AG09309 (cell line): ENCODE measurements around the gene PHF3.

ENCODE experiments used
- DNase-seq: peaks from one replicate; pipeline ENCODE4 v3.0.0-alpha.2; 2010; ENCODE audit warnings: low read depth
- H3K4me3 ChIP-seq: 2 replicates; pipeline ENCODE4 v1.5.1; 2011; ENCODE audit warnings: mild to moderate bottlenecking, low read depth, low read length, moderate library complexity; ENCODE audit not compliant: control insufficient read depth
- TF ChIP-seq, protein P1 (sequence below): IDR thresholded peaks from 2 replicates; pipeline ENCODE4 v1.5.1; 2011; ENCODE audit warnings: mild to moderate bottlenecking, low read depth, low read length, inconsistent platforms; ENCODE audit not compliant: insufficient read depth, control insufficient read depth; ENCODE audit errors: missing control alignments

Gene PHF3

DNA sequence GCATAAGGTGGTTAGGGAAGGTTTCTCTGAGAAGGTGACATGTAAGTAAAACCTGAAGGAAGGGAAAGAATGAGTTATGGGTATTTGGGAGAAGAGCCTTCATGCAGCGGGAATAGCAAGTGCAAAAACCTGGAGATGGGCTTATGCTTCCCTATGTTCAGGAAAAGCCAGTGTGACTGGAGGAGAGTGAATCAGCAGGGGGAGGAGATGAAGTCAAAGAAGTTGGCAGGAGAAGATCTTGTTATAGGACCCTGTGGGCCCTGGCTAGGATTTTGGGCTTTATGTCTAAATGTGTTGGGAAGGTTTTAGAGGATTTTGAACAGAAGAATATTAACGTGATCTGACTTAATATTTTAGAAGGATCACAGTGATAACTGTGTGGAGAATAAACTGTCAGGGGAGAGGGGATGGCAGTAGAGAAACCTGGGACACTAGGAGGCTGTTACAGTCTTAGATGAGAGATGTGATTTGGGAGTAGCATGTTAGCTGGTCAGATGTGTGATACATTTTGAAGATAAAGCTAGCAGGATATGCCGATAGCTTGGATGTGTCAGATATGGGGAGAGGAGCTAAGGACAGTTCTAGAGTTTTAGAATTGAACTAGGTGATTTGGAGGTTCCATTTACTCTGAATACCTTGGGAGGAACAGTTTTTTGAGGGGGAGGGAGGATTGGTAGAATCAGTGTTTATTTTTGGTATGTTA lies 41.0 kb downstream of the PHF3 start:
- TF ChIP-seq, protein P1, sequence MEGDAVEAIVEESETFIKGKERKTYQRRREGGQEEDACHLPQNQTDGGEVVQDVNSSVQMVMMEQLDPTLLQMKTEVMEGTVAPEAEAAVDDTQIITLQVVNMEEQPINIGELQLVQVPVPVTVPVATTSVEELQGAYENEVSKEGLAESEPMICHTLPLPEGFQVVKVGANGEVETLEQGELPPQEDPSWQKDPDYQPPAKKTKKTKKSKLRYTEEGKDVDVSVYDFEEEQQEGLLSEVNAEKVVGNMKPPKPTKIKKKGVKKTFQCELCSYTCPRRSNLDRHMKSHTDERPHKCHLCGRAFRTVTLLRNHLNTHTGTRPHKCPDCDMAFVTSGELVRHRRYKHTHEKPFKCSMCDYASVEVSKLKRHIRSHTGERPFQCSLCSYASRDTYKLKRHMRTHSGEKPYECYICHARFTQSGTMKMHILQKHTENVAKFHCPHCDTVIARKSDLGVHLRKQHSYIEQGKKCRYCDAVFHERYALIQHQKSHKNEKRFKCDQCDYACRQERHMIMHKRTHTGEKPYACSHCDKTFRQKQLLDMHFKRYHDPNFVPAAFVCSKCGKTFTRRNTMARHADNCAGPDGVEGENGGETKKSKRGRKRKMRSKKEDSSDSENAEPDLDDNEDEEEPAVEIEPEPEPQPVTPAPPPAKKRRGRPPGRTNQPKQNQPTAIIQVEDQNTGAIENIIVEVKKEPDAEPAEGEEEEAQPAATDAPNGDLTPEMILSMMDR = no peak
- H3K4me3 ChIP-seq = no peak overlapping the region
- DNase-seq = no peak

DNA sequence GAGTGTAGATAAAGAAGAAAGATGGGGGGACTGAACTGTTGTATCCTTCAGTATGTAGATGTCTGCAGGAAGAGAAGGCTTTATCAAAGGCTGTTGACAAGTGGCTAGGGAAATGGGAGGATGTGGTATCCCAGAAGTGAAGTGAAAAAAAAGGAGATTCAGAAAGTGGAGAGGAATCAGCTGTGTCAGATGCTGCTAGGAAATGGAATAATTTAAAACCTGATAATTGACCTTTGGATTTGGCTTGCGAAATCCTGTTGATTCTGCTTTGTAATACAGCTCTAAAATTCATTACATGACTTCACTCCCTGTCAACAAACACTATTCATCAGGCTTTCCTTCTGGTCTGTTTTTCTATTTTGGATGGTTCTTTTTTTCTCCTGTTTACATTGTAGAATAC lies 41.7 kb downstream of the PHF3 start:
- H3K4me3 ChIP-seq = no peak overlapping the region
- no peak for DNase-seq
- TF ChIP-seq, protein P1 = no peak

DNA sequence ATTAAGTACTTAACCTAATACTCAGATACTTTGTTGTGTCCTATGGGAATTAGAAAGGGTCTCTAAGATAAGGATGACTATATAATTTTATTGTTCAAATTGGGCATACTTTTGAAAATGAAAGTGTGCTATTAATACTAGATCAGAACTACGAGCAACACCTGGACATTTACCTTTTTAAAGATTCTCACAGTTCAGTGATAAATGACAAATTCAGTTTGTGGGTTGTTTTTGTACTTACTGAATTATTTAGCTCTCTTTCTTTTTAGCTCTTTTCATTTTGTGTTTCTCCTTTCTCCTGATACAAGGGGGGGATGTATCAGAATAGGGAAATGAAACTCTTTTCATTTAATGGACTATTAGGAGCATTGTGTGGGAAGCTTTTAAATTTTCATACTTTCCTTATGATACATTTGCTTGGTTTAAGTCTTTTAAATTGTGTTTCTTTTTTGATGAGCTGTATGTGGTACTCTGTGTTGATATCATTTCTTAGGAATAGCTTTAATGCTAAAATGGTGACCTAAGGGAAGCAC lies 47.5 kb downstream of the PHF3 start:
- TF ChIP-seq, protein P1 = no peak
- no peak overlapping the region for H3K4me3 ChIP-seq
- DNase-seq = no peak

DNA sequence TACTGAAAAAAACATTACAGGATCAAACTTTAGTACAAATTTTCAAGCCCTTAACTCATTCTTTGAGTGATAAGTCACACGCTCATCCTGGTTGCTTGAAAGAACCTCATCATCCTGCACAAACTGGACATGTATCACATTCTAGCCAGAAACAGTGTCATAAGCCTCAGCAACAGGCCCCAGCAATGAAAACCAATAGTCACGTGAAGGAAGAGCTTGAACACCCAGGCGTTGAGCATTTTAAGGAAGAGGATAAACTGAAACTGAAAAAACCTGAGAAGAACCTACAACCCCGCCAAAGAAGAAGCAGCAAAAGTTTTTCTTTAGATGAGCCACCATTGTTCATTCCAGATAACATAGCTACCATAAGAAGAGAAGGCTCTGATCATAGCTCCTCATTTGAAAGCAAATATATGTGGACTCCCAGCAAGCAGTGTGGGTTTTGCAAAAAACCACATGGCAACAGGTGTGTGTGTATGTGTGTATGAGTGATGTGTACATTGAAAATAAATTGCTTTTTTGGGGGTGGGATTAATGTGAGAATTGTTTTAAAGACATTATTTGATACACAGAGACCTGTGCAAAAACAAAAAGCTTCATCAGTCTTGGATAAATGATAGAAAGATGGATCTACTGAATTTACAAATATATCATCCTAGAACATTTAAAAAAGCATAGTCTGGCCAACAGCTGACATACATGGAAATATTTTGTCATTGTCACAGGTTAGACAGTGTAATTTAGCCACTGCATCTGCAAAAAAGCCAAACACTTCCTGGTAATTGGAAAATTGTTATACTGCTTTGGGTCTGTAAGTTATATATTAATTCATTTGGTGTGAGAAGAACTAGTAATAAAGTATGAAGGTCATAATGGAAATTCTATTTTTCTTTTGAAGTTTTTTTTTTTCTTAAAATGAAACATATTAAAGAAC lies 50.1 kb downstream of the PHF3 start:
- no peak for DNase-seq
- no peak overlapping the region for H3K4me3 ChIP-seq
- TF ChIP-seq, protein P1 = no peak

DNA sequence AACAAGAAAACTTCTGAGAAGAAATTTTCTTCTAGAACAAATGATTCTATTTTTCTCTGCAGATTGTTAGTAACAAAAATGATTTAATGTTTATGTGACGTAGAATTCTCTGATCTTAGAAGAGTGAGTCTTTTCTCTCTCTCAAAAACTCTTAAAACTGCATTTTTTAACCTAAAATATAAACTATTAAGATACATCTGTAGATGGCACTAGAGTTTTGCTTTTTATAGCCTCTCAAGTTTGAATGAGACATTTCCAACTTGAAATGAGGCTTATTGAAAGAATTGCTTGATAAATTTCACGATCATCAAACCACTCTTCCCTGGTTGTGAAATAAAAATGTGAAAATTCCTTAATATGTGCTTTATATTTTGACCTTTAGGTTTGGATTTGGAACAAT lies 53.8 kb downstream of the PHF3 start:
- TF ChIP-seq, protein P1 = no peak
- no peak for DNase-seq
- H3K4me3 ChIP-seq = no peak overlapping the region

DNA sequence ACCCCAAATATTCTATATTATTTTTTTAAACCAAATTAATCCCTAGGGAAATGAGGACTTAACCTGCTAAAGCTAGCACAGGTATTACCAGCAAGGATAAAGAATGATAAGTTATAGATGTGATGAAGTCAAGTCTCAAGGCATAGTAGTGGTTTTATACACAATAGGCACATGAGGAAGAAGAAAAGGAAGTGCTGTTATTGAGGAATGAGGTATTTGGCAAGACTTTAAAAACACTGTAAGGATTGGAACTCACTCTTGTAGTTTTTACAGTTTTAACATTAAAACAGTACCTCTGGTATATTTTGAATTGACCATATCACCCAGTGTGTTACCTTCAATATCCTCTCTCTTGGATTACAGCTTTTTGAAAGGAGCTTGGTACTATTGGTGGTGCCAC lies 54.6 kb downstream of the PHF3 start:
- no peak for DNase-seq
- no peak overlapping the region for H3K4me3 ChIP-seq
- TF ChIP-seq, protein P1 = no peak
